Right renal pelvis (tissue), 4 donors: Measurements from ENCODE around the gene ELN. TPM values are rescaled to one million over a fixed set of nuclear protein-coding genes. Genes with fewer than 3 reads are reported as not detected.
"Not testable (repeated sequence)": the region's sequence is repeated elsewhere in the genome, so short reads cannot be mapped to it uniquely, and the experiment has no call there.

Source experiments
- DNase-seq, 4 donors: peaks; one replicate each; pipeline ENCODE4 v3.0.0-alpha.2; 2013; ENCODE audit warnings: low read depth in 4 of 4, low spot score in 3 of 4, missing footprints in 1 of 4
- polyA plus RNA-seq, 4 donors: library from polyadenylated mRNA; unstranded; fragments of 120-200 nt; gene quantifications; one replicate each; pipeline ENCODE4 v1.2.1, GENCODE V29; 2013; ENCODE audit not compliant: insufficient read length in 4 of 4

ELN gene
- polyA plus RNA-seq, 4 donors, result 73.5 to 152 (median 95.9) TPM

- no peak for DNase-seq
Observed at GRCh38 chr7:74040101-74040790, 12.3 kb downstream of the ELN start.

GRCh38 chr7:74040791-74041520 is 13.0 kb downstream of the ELN start:
- DNase-seq, result no peak

- no peak for DNase-seq
Observed at GRCh38 chr7:74042746-74043522, 15.0 kb downstream of the ELN start.

- DNase-seq, result no peak
Observed at GRCh38 chr7:74043523-74043951, 15.6 kb downstream of the ELN start.

- no peak for DNase-seq
Observed at GRCh38 chr7:74044366-74045350, 16.7 kb downstream of the ELN start.

- DNase-seq, result not testable (repeated sequence)
Observed at GRCh38 chr7:74046581-74046980, 18.6 kb downstream of the ELN start.

GRCh38 chr7:74047804-74048380 is 19.9 kb downstream of the ELN start:
- no peak for DNase-seq

GRCh38 chr7:74048999-74049599 is 21.1 kb downstream of the ELN start:
- DNase-seq, result no peak

GRCh38 chr7:74049997-74050798 is 22.2 kb downstream of the ELN start:
- no peak for DNase-seq

- DNase-seq, result no peak
Observed at GRCh38 chr7:74051193-74051592, 23.2 kb downstream of the ELN start.

GRCh38 chr7:74051629-74052410 is 23.8 kb downstream of the ELN start:
- DNase-seq, result no peak

GRCh38 chr7:74052628-74053027 is 24.7 kb downstream of the ELN start:
- DNase-seq, result no peak

- DNase-seq, result no peak
Observed at GRCh38 chr7:74053589-74054186, 25.7 kb downstream of the ELN start.

GRCh38 chr7:74056096-74056915 is 28.3 kb downstream of the ELN start:
- no peak for DNase-seq

- no peak for DNase-seq
Observed at GRCh38 chr7:74057216-74057925, 29.4 kb downstream of the ELN start.

- DNase-seq, result no peak
Observed at GRCh38 chr7:74057987-74058386, 30.0 kb downstream of the ELN start.
